H1 (cell line): ENCODE results near the gene RAP1GDS1. TPM values are rescaled to one million over a fixed set of nuclear protein-coding genes. Genes with fewer than 3 reads are reported as not detected.
A peak's percentile ranks its signal among the peaks of the same experiment; 100 is the strongest.

Source experiments
- CTCF ChIA-PET: fragments of 300-600 bp; sonication (Branson Sonifier 250); formaldehyde crosslinking; loops from one replicate; lab custom pipeline; 2021; ENCODE audit not compliant: partially characterized antibody; lab: Charles Lee
- POLR2A ChIA-PET: fragments of 300-600 bp; sonication (Branson Sonifier 250); formaldehyde crosslinking; loops from one replicate; lab custom pipeline; 2021; ENCODE audit warnings: inconsistent platforms; ENCODE audit not compliant: partially characterized antibody; lab: Charles Lee
- DNase-seq, 2 experiments: peaks; one replicate each; pipeline versions ENCODE4 v3.0.0 to v3.0.0-alpha.2; 2010 to 2022; ENCODE audit warnings: low spot score in 2 of 2, low read depth in 1 of 2, mixed read lengths in 1 of 2
- FAIRE-seq: peaks from 2 replicates; lab custom pipeline; 2011; peaks lifted over from hg19 to GRCh38; lab: Jason Lieb, UNC
- H2AFZ ChIP-seq: 2 replicates; pipeline ENCODE4 v1.8.1; 2012; ENCODE audit warnings: low read length, inconsistent platforms
- H2AK5ac ChIP-seq: 2 replicates; pipeline ENCODE4 v1.6.1; 2013; ENCODE audit warnings: low read depth, low read length
- H2BK120ac ChIP-seq: replicated peaks from 2 replicates; pipeline ENCODE3; 2013; ENCODE audit warnings: low read depth, low read length, inconsistent platforms
- H2BK12ac ChIP-seq: 2 replicates; pipeline ENCODE4 v1.6.1; 2013; ENCODE audit warnings: low read depth, low read length
- H2BK15ac ChIP-seq: 2 replicates; pipeline ENCODE4 v1.6.1; 2013; ENCODE audit warnings: low read length
- H2BK20ac ChIP-seq: 2 replicates; pipeline ENCODE4 v1.6.1; 2013; ENCODE audit warnings: low read length
- H2BK5ac ChIP-seq: 2 replicates; pipeline ENCODE4 v1.6.1; 2013; ENCODE audit warnings: low read depth, low read length
- H3K14ac ChIP-seq: 2 replicates; pipeline ENCODE4 v1.6.1; 2013; ENCODE audit warnings: inconsistent platforms; ENCODE audit not compliant: insufficient read length
- H3K18ac ChIP-seq: 2 replicates; pipeline ENCODE4 v1.6.1; 2013; ENCODE audit warnings: low read length; ENCODE audit errors: extremely low read depth
- H3K23ac ChIP-seq: 2 replicates; pipeline ENCODE4 v1.6.1; 2013; ENCODE audit warnings: inconsistent platforms; ENCODE audit not compliant: insufficient read length
- H3K23me2 ChIP-seq: 2 replicates; pipeline ENCODE4 v1.6.1; 2013; ENCODE audit warnings: low read depth, low read length
- H3K27ac ChIP-seq: 2 replicates; pipeline ENCODE4 v1.6.1; 2011; ENCODE audit warnings: low read depth, low read length, inconsistent platforms
- H3K27me3 ChIP-seq, 4 experiments: replicated peaks in 1 of 4; 1 replicate in 1 of 4; 2 replicates in 3 of 4; pipeline versions ENCODE4 v1.6.1 to v1.8.1; 2011 to 2013; ENCODE audit warnings: low read length in 3 of 4, mild to moderate bottlenecking in 3 of 4, inconsistent platforms in 2 of 4, mixed read lengths in 2 of 4, moderate library complexity in 1 of 4; ENCODE audit not compliant: control insufficient read depth in 3 of 4, insufficient read depth in 3 of 4; ENCODE audit errors: extremely low read depth in 1 of 4
- H3K36me3 ChIP-seq, 4 experiments: 2 replicates each; pipeline versions ENCODE4 v1.6.1 to v1.8.1; 2011 to 2013; ENCODE audit warnings: mild to moderate bottlenecking in 4 of 4, low read length in 3 of 4, moderate library complexity in 2 of 4, control low read depth in 1 of 4, inconsistent platforms in 1 of 4; ENCODE audit not compliant: insufficient read depth in 4 of 4, control insufficient read depth in 2 of 4
- H3K4ac ChIP-seq: replicated peaks from 2 replicates; pipeline ENCODE3; 2013; ENCODE audit warnings: low read length, low read depth, mixed read lengths, inconsistent platforms; ENCODE audit not compliant: insufficient read length
- H3K4me1 ChIP-seq, 4 experiments: replicated peaks in 1 of 4; 1 replicate in 1 of 4; 2 replicates in 3 of 4; pipeline versions ENCODE4 v1.6.1 to v1.8.1; 2011 to 2013; ENCODE audit warnings: low read length in 3 of 4, inconsistent platforms in 2 of 4, mixed read lengths in 1 of 4; ENCODE audit not compliant: insufficient read depth in 4 of 4, control insufficient read depth in 3 of 4
- H3K4me2 ChIP-seq, 2 experiments: 2 replicates each; pipeline versions ENCODE4 v1.6.1 to v1.8.1; 2011 to 2013; ENCODE audit warnings: low read depth in 2 of 2, low read length in 2 of 2, control low read depth in 1 of 2, inconsistent platforms in 1 of 2, mild to moderate bottlenecking in 1 of 2; ENCODE audit not compliant: insufficient read depth in 1 of 2
- H3K4me3 ChIP-seq, 4 experiments: fragments of 200-600, 300-600 bp in 1 of 4; sonication (generic), shearing (Covaris generic), sonication (Bioruptor Twin) in 1 of 4; 2 replicates each; pipeline versions ENCODE4 v1.5.1 to v1.8.1; 2011 to 2016; ENCODE audit warnings: low read length in 4 of 4, low read depth in 3 of 4, control low read depth in 2 of 4, inconsistent platforms in 2 of 4, mild to moderate bottlenecking in 2 of 4, mixed read lengths in 1 of 4, moderate library complexity in 1 of 4; ENCODE audit not compliant: insufficient read depth in 2 of 4; ENCODE audit errors: extremely low read depth in 1 of 4
- H3K56ac ChIP-seq: replicated peaks from 2 replicates; pipeline ENCODE3; 2013; ENCODE audit warnings: low read depth, mild to moderate bottlenecking, mixed read lengths, low read length, inconsistent platforms; ENCODE audit not compliant: insufficient read length
- H3K79me1 ChIP-seq: 2 replicates; pipeline ENCODE4 v1.6.1; 2013; ENCODE audit warnings: low read depth, low read length, control low read depth
- H3K79me2 ChIP-seq, 2 experiments: 2 replicates each; pipeline versions ENCODE4 v1.6.1 to v1.8.1; 2012 to 2013; ENCODE audit warnings: low read length in 2 of 2, mild to moderate bottlenecking in 2 of 2, inconsistent platforms in 1 of 2; ENCODE audit not compliant: insufficient read depth in 2 of 2, control insufficient read depth in 1 of 2
- H3K9ac ChIP-seq, 4 experiments: replicated peaks in 1 of 4; 1 replicate in 1 of 4; 2 replicates in 3 of 4; pipeline versions ENCODE4 v1.6.1 to v1.8.1; 2011 to 2013; ENCODE audit warnings: low read depth in 3 of 4, low read length in 3 of 4, control low read depth in 2 of 4, mild to moderate bottlenecking in 2 of 4, moderate library complexity in 2 of 4, inconsistent platforms in 1 of 4; ENCODE audit errors: extremely low read depth in 1 of 4
- H3K9me3 ChIP-seq, 2 experiments: 2 replicates each; pipeline versions ENCODE4 v1.6.1 to v1.8.1; 2012 to 2013; ENCODE audit warnings: mild to moderate bottlenecking in 2 of 2, moderate library complexity in 2 of 2, control low read depth in 1 of 2, inconsistent platforms in 1 of 2, low read depth in 1 of 2, low read length in 1 of 2, mixed read lengths in 1 of 2; ENCODE audit not compliant: insufficient read depth in 2 of 2
- H4K20me1 ChIP-seq, 2 experiments: replicated peaks in 1 of 2; 2 replicates each; pipeline versions ENCODE3 to v1.8.1; 2011 to 2013; ENCODE audit warnings: inconsistent platforms in 2 of 2, low read length in 2 of 2, mild to moderate bottlenecking in 1 of 2; ENCODE audit not compliant: insufficient read depth in 2 of 2, control insufficient read depth in 1 of 2
- H4K5ac ChIP-seq: 2 replicates; pipeline ENCODE4 v1.6.1; 2013; ENCODE audit warnings: low read length, low read depth, mixed read lengths, inconsistent platforms; ENCODE audit not compliant: insufficient read length
- H4K8ac ChIP-seq: 2 replicates; pipeline ENCODE4 v1.8.0; 2013; ENCODE audit warnings: mild to moderate bottlenecking, moderate library complexity, low read length, inconsistent platforms; ENCODE audit not compliant: insufficient read depth; ENCODE audit errors: extremely low read depth
- H4K91ac ChIP-seq: replicated peaks from 2 replicates; pipeline ENCODE3; 2013; ENCODE audit warnings: low read length, mixed read lengths, inconsistent platforms; ENCODE audit not compliant: insufficient read length
- EZH2 ChIP-seq: fragments of 200-600 bp; sonication (generic); IDR thresholded peaks from 2 replicates; pipeline ENCODE4 v1.7.1; 2012; ENCODE audit warnings: low read depth, mild to moderate bottlenecking, moderate library complexity, low read length, inconsistent platforms; ENCODE audit not compliant: severe bottlenecking
- RNF2 ChIP-seq: fragments of 200-900, 300-1000 bp; sonication (generic); IDR thresholded peaks from 2 replicates; pipeline ENCODE4 v1.7.1; 2016; ENCODE audit warnings: borderline replicate concordance, low read depth, mild to moderate bottlenecking, antibody characterized with exemption, low read length; ENCODE audit not compliant: poor library complexity, severe bottlenecking; ENCODE audit errors: missing control alignments
- SP1 ChIP-seq: IDR thresholded peaks from 2 replicates; pipeline ENCODE4 v1.6.1; 2011; ENCODE audit warnings: low read depth, low read length
- WGBS, 2 experiments: shearing (Covaris generic) in 1 of 2; methylation state at CpG; one replicate each; pipeline versions ENCODE4 v1.1.6 to v1.1.7; 2013 to 2015; ENCODE audit warnings: low lambda C conversion rate in 2 of 2, mixed read lengths in 2 of 2, inconsistent platforms in 1 of 2, low coverage in 1 of 2, missing lambda C conversion rate in 1 of 2; ENCODE audit not compliant: insufficient replicate concordance in 2 of 2, insufficient coverage in 1 of 2, insufficient read length in 1 of 2; ENCODE audit errors: extremely low coverage in 1 of 2, missing lambda C conversion rate in 1 of 2; 5-methylcytosine and 5-hydroxymethylcytosine counted together
- polyA plus RNA-seq, 7 experiments: library from polyadenylated mRNA; depleted of rRNA in 3 of 7; stranded (reverse) in 5 of 7; unstranded in 2 of 7; fragments of >200 nt in 5 of 7; fragments of 200-250 nt in 2 of 7; gene quantifications; 1 replicate in 5 of 7; 2 replicates in 1 of 7; 4 replicates in 1 of 7; pipeline versions ENCODE4 v1.2.1 to v1.2.3, GENCODE V29; 2011 to 2013; ENCODE audit warnings: missing spikeins in 2 of 7, mixed read lengths in 2 of 7
- total RNA-seq: library from RNA; stranded (reverse); fragmentation: NEBNext Ultra II Directional; extraction: Animal tissue kit (Norgen Biotek cat#: 25700); gene quantifications from 2 replicates; pipeline ENCODE4 v1.2.1, GENCODE V29; 2021

Gene RAP1GDS1
- total and polyA plus RNA-seq, 2 of the 8 experiments (the other 6 are each of a cell fraction or from before 2014, with no cell fraction given) = 12.8 to 31.9 TPM

DNA sequence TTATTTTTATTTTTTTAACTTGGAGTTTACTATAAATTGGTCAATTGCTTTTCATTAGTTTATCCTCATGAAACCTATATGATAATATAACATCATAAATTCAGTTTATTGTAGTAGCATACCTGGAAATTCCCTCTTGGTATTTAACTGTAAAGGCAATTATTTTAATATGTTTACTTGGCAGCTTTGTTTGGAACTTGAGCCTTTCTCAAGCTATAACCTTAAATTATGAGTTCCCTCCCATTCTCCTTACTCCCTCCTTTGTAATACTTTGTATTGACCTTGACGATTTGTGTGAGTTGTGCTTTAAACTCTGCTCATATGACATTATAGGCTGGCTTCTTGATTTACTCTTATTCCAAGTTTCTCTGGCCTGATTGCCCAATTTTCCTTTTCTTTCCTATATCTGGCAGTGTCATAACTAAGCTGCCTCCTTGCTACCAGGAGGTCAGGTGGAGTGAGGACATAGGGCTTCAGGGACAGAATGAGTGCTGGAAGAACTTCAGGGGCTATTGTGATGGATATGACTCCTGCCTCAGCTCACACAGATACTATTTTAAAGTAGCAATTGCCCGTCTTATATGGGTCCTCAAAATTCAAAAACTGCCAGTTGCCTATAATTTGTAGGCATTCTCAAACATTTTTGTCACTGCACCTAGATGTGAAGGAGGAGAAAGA is 77.7 kb downstream of the RAP1GDS1 start:
- no peak overlapping the region for H2AK5ac ChIP-seq
- no peaks in the 10 kb centered on the region for H4K20me1 ChIP-seq
- no peak overlapping the region for H4K5ac ChIP-seq
- no peak for TF ChIP-seq SP1
- no peak for TF ChIP-seq EZH2
- no peak for TF ChIP-seq RNF2
- TF ChIP-seq, all 59 proteins: peak for 0
- no peak overlapping the region for H3K23ac ChIP-seq
- H3K79me2 ChIP-seq = no peaks in the 10 kb centered on the region; a peak in 1 of 4 replicates
- no peak overlapping the region for H2BK20ac ChIP-seq
- no peak overlapping the region for H4K91ac ChIP-seq
- H3K9ac ChIP-seq = no peak overlapping the region
- no peak overlapping the region for H3K4me3 ChIP-seq
- H3K56ac ChIP-seq = no peak overlapping the region
- no peak overlapping the region for H2BK15ac ChIP-seq
- H2BK12ac ChIP-seq = no peak overlapping the region
- no peak overlapping the region for H3K4me2 ChIP-seq
- no peak overlapping the region for H2BK120ac ChIP-seq
- no peak overlapping the region for H3K4ac ChIP-seq
- H2BK5ac ChIP-seq = no peak overlapping the region
- H2AFZ ChIP-seq = no peak overlapping the region
- FAIRE-seq (peak; percentile 36), DNase-seq (no peak)
- peaks cover 0 to 5% (median 0%) of the 10 kb centered on the region in 4 experiments; a peak in 1 of 8 replicates for H3K36me3 ChIP-seq
- POLR2A ChIA-PET = no interaction called here
- no peak overlapping the region for H4K8ac ChIP-seq
- H3K4me1 ChIP-seq = peaks cover 0 to 7% (median 3%) of the 10 kb centered on the region in 4 experiments; a peak in 5 of 7 replicates
- H3K14ac ChIP-seq = no peak overlapping the region
- CTCF ChIA-PET = interaction anchor here (0.6 kb wide), 1 partner anchor 680 kb away, joined by 5 read pairs; no protein-coding TSS in a partner anchor
- H3K27me3 ChIP-seq = no peaks in the 10 kb centered on the region
- no peak overlapping the region for H3K18ac ChIP-seq
- H3K27ac ChIP-seq = no peak overlapping the region
- H3K9me3 ChIP-seq = no peaks in the 10 kb centered on the region
- WGBS, 2 experiments = 67% methylated on average over 2 of the region's 2 CpGs; no CpG with 5 or more reads in 1 of the 2 experiments
- no peaks in the 10 kb centered on the region for H3K23me2 ChIP-seq
- H3K79me1 ChIP-seq = no peaks in the 10 kb centered on the region
